ENCODE measurements around the gene NKIRAS2. TPM values are rescaled to one million over a fixed set of nuclear protein-coding genes. Genes with fewer than 3 reads are reported as not detected.

Gene NKIRAS2
- total and polyA plus RNA-seq, 2 of the 4 experiments (the other 2 are of a cell fraction): 25.6 to 51.8 TPM

- H3K9me1 ChIP-seq (ENCODE audit: insufficient read depth, low read length): peaks cover 6% of the 10 kb centered on the region
- no peak for DNase-seq
- H3K36me3 ChIP-seq (ENCODE audit: control insufficient read depth, insufficient read depth, low read length): no peaks in the 10 kb centered on the region
- no peak overlapping the region for H2BK5ac ChIP-seq (ENCODE audit: low read depth, low read length, poor library complexity, severe bottlenecking)
- peaks cover 74% of the 10 kb centered on the region for H4K20me1 ChIP-seq (ENCODE audit: insufficient read depth, low read length)
- no peaks in the 10 kb centered on the region for H3K9me3 ChIP-seq (ENCODE audit: control insufficient read depth, insufficient read depth, low read length)
- in situ Hi-C loops (cut with MboI; ENCODE audit: low sequenced_read_pairs): no loop called here
- BruUV-seq (replicated peaks): no TSS peak
- intact Hi-C loops (cut with micrococcal nuclease): no loop called here
- H3K79me1 ChIP-seq (ENCODE audit: low read depth in 1 of 2, low read length in 2 of 2): peaks cover 6 to 69% of the 10 kb centered on the region in 2 experiments
- H2BK15ac ChIP-seq (ENCODE audit: low read depth, low read length): no peak overlapping the region
- no peak overlapping the region for H2AFZ ChIP-seq (replicated peaks; ENCODE audit: low read length, poor library complexity)
- no peak overlapping the region for H3K4me3 ChIP-seq (ENCODE audit: insufficient read depth, low read depth, low read length)
- no peak for ATAC-seq (ENCODE audit: low read depth)
- no peak overlapping the region for H3K9ac ChIP-seq (ENCODE audit: low read depth, low read length)
- TF ChIP-seq USF2 (IDR thresholded peaks at IDR 0.05; ENCODE audit: low read depth, low read length) (no peak), ELK1 (IDR thresholded peaks at IDR 0.05; ENCODE audit: borderline replicate concordance, low read depth, low read length) (no peak), CTCF (conservative IDR thresholded peaks at IDR 0.05; ENCODE audit: low read depth, low read length) (0 out of 2 replicates have a peak, but pooled peaks have one; percentile 14), RFX5 (IDR thresholded peaks at IDR 0.05; ENCODE audit: low read depth, low read length) (no peak)
- H2BK20ac ChIP-seq (ENCODE audit: low read depth, low read length): no peak overlapping the region; the same call in 1 of the 2 replicates
- H3K4ac ChIP-seq (ENCODE audit: low read depth, low read length): no peak overlapping the region
- 63% methylated on average over 1 of the region's 4 CpGs; no CpG with 5 or more reads in 1 of the 2 experiments for WGBS, 2 experiments (ENCODE audit: extremely low coverage in 2 of 2, insufficient read length in 1 of 2)
- H4K5ac ChIP-seq (ENCODE audit: low read depth, low read length): no peak overlapping the region
- H2AK5ac ChIP-seq (ENCODE audit: low read depth, low read length): peak overlapping the region; percentile 44; the same call in 1 of the 2 replicates
- H4K8ac ChIP-seq (ENCODE audit: low read depth in 2 of 2, low read length in 2 of 2): no peak overlapping the region; a peak in 1 of 4 replicates
- H3K4me2 ChIP-seq (ENCODE audit: low read depth, low read length): no peak overlapping the region
- POLR2A ChIA-PET (ENCODE audit: unreplicated experiment): no interaction called here
- no peak overlapping the region for H3K14ac ChIP-seq (replicated peaks; ENCODE audit: low read depth, low read length)
- CTCF ChIA-PET: interaction anchor here (0.6 to 1.0 kb wide), 3 partner anchors 8 to 111 kb away, joined by 3 read pairs; partner anchors contain the start of genes DNAJC7 and NKIRAS2
- no peak overlapping the region for H3K56ac ChIP-seq (ENCODE audit: extremely low read depth, insufficient read depth, low read length)
- dilution Hi-C loops (cut with HindIII; ENCODE audit: low sequenced_read_pairs, unreplicated experiment): no loop called here
- no peak overlapping the region for H2AK9ac ChIP-seq (replicated peaks; ENCODE audit: low read depth, low read length, poor library complexity)
- 0 out of 2 replicates have a peak overlapping the region, but pooled peaks have one; percentile 24 for H3K23ac ChIP-seq (ENCODE audit: low read depth, low read length)
- no peak overlapping the region for H4K91ac ChIP-seq (ENCODE audit: insufficient read depth, low read depth, low read length)
- no peaks in the 10 kb centered on the region for H3K27me3 ChIP-seq (ENCODE audit: control insufficient read depth, insufficient read depth, low read length)
- no peak overlapping the region for H2BK120ac ChIP-seq (ENCODE audit: low read depth, low read length)
- H3K27ac ChIP-seq (ENCODE audit: insufficient read depth, low read length): no peak overlapping the region
- H3K18ac ChIP-seq (ENCODE audit: low read depth, low read length): no peak overlapping the region
- H3K4me1 ChIP-seq (ENCODE audit: control insufficient read depth, insufficient read depth, low read length): peaks cover 4% of the 10 kb centered on the region
Measured at GRCh38 chr17:42009170-42009569, 10.7 kb upstream of the NKIRAS2 start.
